ENCODE data around the gene GTF2IRD1.
"Not testable (repeated sequence)": the region's sequence is repeated elsewhere in the genome, so short reads cannot be mapped to it uniquely, and the experiment has no call there.

The GTF2IRD1 gene

GRCh38 chr7:74512762-74513161, 59.1 kb downstream of the GTF2IRD1 start:
- DNase-seq (ENCODE audit: low spot score): no peak

- no peak for DNase-seq (ENCODE audit: low spot score)
These were observed 60.5 kb downstream of the GTF2IRD1 start for GRCh38 chr7:74514131-74514591.

GRCh38 chr7:74515276-74515675, 61.6 kb downstream of the GTF2IRD1 start:
- DNase-seq (ENCODE audit: low spot score): no peak

- no peak for DNase-seq (ENCODE audit: low spot score)
These were observed 62.5 kb downstream of the GTF2IRD1 start for GRCh38 chr7:74516214-74516613.

- no peak for DNase-seq (ENCODE audit: low spot score)
These were observed 64.3 kb downstream of the GTF2IRD1 start for GRCh38 chr7:74518041-74518440.

- no peak for DNase-seq (ENCODE audit: low spot score)
These were observed 64.9 kb downstream of the GTF2IRD1 start for GRCh38 chr7:74518654-74519053.

- no peak for DNase-seq (ENCODE audit: low spot score)
These were observed 65.7 kb downstream of the GTF2IRD1 start for GRCh38 chr7:74519395-74519794.

- DNase-seq (ENCODE audit: low spot score): no peak
These were observed 68.1 kb downstream of the GTF2IRD1 start for GRCh38 chr7:74521855-74522254.

GRCh38 chr7:74522281-74522905, 68.7 kb downstream of the GTF2IRD1 start:
- no peak for DNase-seq (ENCODE audit: low spot score)

- DNase-seq (ENCODE audit: low spot score): no peak
These were observed 69.3 kb downstream of the GTF2IRD1 start for GRCh38 chr7:74523015-74523414.

- no peak for DNase-seq (ENCODE audit: low spot score)
These were observed 71.4 kb downstream of the GTF2IRD1 start for GRCh38 chr7:74525140-74525539.

GRCh38 chr7:74525881-74526280, 72.2 kb downstream of the GTF2IRD1 start:
- DNase-seq (ENCODE audit: low spot score): no peak

- no peak for DNase-seq (ENCODE audit: low spot score)
These were observed 73.1 kb downstream of the GTF2IRD1 start for GRCh38 chr7:74526780-74527179.

GRCh38 chr7:74527842-74528241, 74.1 kb downstream of the GTF2IRD1 start:
- no peak for DNase-seq (ENCODE audit: low spot score)

- not testable (repeated sequence) for DNase-seq (ENCODE audit: low spot score)
These were observed 75.1 kb downstream of the GTF2IRD1 start for GRCh38 chr7:74528773-74529172.

- no peak for DNase-seq (ENCODE audit: low spot score)
These were observed 82.2 kb downstream of the GTF2IRD1 start for GRCh38 chr7:74535951-74536356.

GRCh38 chr7:74541937-74542336, 88.2 kb downstream of the GTF2IRD1 start:
- DNase-seq (ENCODE audit: low spot score): not testable (repeated sequence)

- peak; percentile 47 for DNase-seq (ENCODE audit: low spot score)
These were observed 88.9 kb downstream of the GTF2IRD1 start for GRCh38 chr7:74542558-74543117.

GRCh38 chr7:74544706-74545469, 91.2 kb downstream of the GTF2IRD1 start:
- no peak for DNase-seq (ENCODE audit: low spot score)

GRCh38 chr7:74545921-74546320, 92.2 kb downstream of the GTF2IRD1 start:
- no peak for DNase-seq (ENCODE audit: low spot score)

- DNase-seq (ENCODE audit: low spot score): peak; percentile 39
These were observed 99.9 kb downstream of the GTF2IRD1 start for GRCh38 chr7:74553596-74554012.

GRCh38 chr7:74554178-74554577, 100.5 kb downstream of the GTF2IRD1 start:
- DNase-seq (ENCODE audit: low spot score): no peak

- no peak for DNase-seq (ENCODE audit: low spot score)
These were observed 106.5 kb downstream of the GTF2IRD1 start for GRCh38 chr7:74560086-74560719.

Data from globus pallidus (tissue), 1 donor.